Activated T-cell treated with anti-CD3 and anti-CD28 coated beads, Interleukin-2, amount 50 U/mL, for 48 hours (primary cell): ENCODE results near the gene ANO7.
A peak's percentile ranks its signal among the peaks of the same experiment; 100 is the strongest.

Experiments
- DNase-seq, 2 experiments: peaks; one replicate each; pipeline ENCODE4 v3.0.0-alpha.2; 2020

The ANO7 gene

DNA sequence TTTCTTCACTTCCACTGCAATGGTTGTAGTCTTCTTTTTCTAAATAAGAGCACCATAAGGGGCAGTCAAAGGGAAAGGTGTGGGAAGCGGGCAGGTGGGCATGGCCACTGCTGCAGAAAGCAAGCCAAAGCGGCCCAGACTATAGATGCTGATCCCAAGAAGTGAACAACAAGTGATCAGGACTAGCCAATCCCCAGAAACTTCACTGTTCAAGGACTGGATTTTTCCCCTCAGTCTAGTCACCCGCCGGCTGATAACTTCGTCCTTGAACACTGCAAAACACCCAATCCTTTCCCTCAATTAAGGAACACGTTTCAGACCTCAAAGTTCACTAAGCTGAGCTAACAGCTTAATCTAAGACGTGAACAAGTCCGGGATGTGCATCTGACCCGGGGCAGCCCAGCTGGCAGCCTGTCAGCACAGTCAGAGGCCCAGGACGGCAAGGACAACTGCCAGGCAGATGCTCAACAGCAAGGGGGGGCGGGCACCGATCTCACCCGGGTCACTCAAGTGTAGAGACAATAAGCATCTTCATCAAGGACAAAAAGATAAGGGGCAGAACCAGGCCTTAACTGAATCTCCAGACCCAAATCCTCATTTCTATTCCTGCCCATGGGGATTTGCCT lies 67.2 kb downstream of the ANO7 start:
- no peak for DNase-seq

DNA sequence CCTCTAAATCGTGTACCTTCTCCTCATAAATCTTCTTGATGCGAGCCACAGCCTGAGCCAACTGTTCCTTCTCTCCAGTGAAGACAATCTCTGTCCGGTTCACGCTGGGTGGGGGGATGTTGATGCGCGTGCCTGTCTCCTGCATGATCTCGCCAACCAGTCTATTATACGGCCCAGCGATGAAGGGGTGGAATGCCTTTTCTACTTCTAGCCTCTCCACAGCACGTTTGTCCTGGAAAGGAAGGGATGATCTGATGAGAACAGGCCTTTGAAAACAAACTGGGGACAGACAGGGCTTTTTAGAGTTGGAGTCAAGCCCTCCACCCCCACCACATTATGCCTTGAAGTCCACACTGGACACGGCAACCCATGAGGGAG lies 67.7 kb downstream of the ANO7 start:
- no peak for DNase-seq

- no peak for DNase-seq
Measured at GRCh38 chr2:241257419-241258032, 69.0 kb downstream of the ANO7 start.

- DNase-seq: no peak
Measured at GRCh38 chr2:241258505-241259280, 70.2 kb downstream of the ANO7 start.

DNA sequence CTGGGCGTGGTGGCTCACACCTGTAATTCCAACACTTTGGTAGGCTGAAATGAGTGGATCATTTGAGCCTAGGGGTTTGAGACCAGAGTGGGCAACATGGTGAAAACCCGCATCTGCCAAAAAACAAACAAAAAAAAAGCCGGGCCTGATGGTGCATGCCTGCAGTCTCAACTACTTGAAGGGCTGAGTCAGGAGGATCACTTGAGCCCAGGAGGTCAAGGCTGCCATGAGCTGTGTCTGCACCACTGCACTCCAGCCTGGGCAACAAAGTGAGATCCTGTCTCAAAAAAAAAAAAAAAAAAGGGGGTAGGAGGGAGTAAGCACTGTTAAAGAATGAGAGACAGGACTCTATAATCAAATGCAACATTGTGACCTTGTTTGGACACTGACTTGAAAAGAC lies 72.4 kb downstream of the ANO7 start:
- no peak for DNase-seq

DNA sequence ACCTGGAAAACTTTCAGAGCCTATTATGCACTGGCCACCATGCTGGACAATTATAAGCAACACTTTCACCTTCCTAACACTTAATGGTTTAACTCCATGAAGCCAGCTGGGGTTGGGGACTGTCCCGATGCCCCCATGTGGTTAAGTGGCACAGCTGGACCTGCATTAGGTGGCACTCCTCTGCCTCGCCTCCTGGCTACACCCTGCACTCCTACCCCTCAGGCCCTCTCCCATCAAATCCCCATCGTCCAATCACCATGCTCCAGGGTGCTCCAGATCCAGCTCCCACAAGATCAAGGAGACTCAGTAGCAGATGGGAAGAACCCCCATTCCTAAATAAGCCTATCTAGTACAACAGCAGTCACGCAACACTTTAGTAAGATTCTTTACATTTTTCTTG lies 73.2 kb downstream of the ANO7 start:
- DNase-seq: no peak

DNA sequence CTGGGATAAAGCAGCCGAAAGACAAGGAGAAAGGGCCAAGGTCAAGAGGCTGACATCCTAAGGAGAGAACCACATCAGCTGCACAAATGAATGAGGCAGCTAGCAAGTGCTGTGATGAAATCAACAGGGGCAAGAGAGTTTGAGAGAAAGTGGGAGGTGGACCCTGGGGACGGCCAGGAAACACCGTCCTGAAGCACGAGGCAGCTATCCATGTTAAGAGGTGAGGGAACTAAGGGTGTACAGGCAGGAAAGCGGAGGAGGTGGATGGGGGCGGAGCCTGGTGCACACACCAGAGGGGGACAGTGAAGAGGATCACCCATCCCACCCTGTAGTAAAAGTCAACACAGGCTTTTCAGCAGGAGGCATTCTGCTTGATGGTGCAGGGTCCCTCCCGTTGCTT lies 74.6 kb downstream of the ANO7 start:
- DNase-seq: no peak

GRCh38 chr2:241265506-241265905 lies 77.0 kb downstream of the ANO7 start:
- DNase-seq: no peak

DNA sequence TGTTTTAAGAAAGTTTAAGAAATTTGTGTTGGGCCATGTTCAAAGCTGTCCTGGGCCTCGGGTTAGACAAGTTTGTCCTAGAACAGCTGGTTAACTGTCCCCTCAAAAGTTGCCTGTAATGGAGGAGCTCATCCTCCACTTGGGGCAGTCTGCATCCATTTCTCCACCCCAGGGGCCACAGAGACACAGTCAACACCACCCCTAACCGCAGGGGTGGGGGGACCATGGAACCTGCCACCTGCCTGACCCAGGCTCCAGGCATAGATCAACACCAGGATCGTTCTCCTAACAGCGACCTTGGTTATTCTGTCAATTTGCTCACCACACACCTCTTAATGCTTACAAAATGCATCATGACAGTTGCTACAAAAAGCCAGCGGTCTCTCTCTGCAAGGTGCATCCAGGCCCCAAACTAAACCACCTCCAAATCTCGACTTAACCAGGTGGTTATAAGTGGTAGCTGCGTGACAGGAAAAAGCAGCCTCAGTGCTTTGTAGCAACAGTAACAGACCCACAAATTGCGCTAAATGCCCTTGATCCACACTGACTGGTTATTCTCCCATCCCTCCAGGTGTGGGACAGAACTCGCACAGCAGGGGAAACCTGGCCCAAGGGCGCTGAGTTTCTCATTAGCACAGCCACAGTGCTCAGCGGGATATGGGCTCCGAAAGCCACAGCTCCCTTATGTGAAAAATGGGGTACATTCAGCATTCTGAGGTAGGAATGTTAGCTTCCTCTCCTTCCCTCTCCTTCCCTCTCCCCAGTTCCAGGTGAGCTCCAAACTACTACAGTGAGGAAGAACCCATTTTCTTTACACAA lies 79.0 kb downstream of the ANO7 start:
- no peak for DNase-seq

- no peak for DNase-seq
Measured at GRCh38 chr2:241268306-241268705, 79.8 kb downstream of the ANO7 start.

DNA sequence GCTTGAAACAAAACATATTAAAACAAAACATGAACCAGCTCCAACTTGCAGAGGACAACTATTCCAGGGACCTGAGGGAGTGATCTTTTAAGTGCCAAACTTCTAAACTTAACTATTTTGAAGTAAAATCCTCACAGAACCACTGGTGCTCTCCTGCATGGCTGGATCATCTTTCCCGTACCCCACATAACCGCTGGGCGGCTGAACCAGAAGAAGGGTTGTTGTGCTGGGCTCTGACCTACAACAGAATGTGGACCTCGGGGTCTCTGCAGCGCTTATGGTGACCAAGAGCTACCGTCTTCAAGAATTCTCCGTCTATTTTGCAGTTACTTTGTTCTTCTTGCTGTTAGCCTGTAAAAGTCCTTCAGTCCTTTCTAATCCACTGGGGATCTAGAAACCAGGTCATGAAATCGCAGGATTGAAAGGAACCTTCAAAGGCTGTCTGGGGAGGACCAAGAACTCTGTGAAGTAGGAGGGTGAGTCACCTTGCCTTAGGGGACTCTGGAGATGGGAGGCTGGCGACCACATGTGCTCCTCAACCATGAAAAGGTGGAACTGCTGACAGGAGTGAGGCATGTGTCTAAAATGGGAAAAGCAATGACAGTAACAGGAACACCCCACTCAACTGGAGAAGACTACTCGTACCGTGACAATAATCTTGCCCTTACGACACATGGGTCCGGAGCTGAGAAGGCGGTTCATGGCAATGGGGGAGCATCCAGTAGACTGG lies 80.4 kb downstream of the ANO7 start:
- DNase-seq: no peak

DNA sequence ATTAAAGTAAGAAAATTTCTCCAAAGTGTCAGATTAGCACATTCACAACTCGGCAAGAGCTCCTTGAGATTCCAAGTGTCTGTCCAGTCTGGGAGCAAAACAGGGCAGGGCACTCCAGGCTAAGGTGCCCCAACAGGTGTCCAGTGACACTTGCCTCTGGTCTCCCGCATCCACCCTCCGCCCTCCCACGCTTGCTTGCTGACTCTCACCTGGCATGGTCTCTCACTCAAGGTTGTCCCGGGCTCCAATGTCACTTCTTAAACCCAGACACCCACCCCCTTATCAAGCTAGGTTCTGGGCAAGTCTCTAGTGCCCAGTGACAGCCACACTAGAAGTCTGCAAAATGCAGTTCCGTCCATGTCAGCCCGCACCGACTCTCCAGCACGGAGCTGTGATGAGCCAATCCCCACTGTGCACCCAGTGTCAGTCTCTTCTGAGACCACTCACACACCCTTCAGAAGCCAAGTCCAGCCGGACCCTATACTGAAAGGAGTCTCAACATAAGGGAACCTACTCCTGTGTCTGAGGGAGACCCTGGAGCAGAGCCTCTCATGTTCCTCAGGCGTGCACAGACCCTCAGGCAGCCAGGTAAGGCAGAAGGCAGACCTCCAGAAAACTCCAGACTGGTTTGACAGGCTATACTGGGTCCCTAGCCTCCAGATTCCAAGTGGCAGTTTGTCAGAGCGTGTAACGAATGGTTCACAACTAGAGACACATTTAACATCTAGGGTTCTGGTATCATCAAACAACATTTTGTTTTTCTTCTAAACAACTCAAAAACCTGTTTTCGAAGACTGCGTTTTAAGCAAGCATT lies 81.4 kb downstream of the ANO7 start:
- DNase-seq: no peak

- no peak for DNase-seq
Measured at GRCh38 chr2:241270531-241270930, 82.1 kb downstream of the ANO7 start.

GRCh38 chr2:241271706-241272302 lies 83.3 kb downstream of the ANO7 start:
- peak; percentile 70 to 73 for DNase-seq

DNA sequence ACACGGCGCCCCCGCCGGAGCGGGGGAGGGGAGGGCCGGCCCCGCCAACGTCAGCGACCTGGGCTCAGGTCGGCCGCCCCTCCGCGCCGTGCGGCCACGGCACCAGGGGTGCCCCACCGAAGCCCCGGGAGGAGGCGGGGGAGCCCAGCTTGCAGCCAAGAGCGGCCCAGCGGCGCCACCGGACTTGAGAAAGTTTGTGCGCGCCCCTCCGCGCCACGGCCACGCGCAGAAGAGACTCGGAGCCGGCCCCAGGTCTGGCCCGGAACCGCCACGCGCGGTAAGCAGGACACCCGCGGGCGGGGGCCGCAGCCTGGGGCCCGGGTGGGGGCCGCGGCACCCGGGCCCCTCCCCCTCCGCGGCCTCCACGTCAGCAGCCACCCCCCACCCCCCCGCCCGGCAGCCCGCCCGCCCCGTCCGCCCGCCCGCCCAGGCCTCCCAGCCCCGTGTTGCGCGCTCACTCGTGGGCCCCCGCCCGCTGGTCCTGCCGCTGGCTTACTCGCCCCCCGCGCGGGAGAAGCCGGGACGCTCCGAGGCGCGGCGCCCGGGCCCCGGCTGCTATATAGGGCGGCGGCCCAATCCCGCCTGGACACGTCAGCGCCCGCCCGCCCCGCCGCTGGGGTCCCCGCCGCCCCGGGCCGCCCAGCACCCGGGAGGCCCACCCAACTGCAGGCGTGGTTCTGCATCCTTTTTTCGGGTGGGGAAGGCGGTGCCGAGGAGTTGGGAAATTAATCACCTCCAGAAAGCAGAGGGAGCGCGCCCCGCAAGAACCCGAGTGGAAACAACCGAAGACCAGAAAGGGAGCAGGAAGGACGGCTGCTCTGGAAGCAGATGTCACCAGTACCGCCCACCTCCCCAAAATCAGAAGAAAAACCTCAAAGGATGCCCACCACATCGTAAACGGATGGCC lies 84.1 kb downstream of the ANO7 start:
- peak; percentile 64 to 73 for DNase-seq

DNA sequence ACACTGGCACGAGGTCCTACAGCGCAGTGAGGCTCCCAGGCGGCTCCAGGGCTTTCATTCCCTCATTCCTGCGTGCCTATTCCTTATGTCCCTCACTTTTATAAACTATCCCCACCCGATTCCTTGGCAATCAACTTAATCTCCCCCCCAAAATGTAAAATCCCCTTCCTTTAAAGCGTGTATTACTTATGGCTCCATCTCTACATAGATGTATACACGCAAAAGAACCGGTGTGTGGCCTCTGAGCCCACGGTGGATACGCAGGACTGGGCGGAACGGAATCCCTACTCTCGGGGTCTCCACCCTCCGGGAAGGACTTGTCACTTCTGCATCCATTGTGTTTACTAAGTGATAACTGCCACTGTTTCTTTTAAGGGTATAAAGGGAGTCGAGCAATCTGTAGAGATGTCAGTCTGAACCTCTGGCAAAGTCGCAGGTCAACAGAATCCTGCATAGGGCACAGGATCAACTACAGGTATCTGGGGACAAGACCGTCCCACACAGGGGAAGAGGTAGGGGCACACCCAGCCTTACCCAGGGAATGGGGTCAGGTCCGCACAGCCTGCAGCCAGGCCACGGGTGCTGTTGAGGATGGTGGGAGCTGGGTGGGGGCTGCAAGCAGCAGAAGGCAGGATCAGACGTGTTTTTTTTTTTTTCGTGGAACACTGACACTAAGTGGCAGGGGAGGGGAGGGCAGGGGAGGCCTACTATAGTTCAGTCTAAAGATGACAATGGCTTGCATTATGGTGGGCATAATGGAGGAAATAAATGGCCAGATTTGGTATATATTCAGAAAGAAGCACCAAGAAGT lies 84.9 kb downstream of the ANO7 start:
- DNase-seq: no peak

- DNase-seq: no peak
Measured at GRCh38 chr2:241274127-241274526, 85.7 kb downstream of the ANO7 start.
